DND-41 (cell line): ENCODE measurements around the gene HELQ.

Experiments used
- CTCF ChIP-seq: IDR thresholded peaks from 2 replicates; pipeline ENCODE4 v1.5.1; 2012; ENCODE audit warnings: borderline replicate concordance, low read length, moderate library complexity, mild to moderate bottlenecking; ENCODE audit not compliant: poor library complexity, severe bottlenecking; ENCODE audit errors: extremely low read depth
- EZH2 ChIP-seq: IDR thresholded peaks from 3 replicates; pipeline ENCODE4 v1.6.1; 2012; ENCODE audit warnings: borderline replicate concordance, low read depth, mild to moderate bottlenecking, moderate library complexity, low read length, inconsistent platforms; ENCODE audit not compliant: severe bottlenecking

GRCh38 chr4:83504996-83505395 lies 49.4 kb upstream of the HELQ start:
- TF ChIP-seq CTCF: no peak
- no peak for TF ChIP-seq EZH2
